ENCODE results near the gene TSPAN11.
A peak's percentile ranks its signal among the peaks of the same experiment; 100 is the strongest.

Gene TSPAN11

DNA sequence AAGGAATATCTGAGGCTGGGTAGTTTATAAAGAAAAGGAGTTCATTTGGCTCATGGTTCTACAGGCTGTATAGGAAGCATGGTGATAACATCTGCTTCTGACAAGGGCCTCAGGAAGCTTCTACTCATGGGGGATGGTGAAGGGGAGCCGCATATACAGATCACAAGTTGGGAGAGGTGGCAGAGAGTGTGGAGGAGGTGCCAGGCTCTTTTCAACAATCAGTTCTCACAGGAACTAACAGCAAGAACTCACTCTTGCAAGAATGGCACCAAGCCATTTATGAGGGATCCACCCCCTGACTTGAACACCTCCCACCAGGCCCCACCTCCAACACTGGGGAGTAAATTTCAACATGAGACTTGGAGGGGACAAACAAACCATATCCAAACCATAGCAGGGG is 3.5 kb upstream of the TSPAN11 start:
- no peak overlapping the region for H3K4me3 ChIP-seq (ENCODE audit: low read depth, low read length)
- H3K4me1 ChIP-seq = no peaks in the 10 kb centered on the region
- TF ChIP-seq, protein P1, sequence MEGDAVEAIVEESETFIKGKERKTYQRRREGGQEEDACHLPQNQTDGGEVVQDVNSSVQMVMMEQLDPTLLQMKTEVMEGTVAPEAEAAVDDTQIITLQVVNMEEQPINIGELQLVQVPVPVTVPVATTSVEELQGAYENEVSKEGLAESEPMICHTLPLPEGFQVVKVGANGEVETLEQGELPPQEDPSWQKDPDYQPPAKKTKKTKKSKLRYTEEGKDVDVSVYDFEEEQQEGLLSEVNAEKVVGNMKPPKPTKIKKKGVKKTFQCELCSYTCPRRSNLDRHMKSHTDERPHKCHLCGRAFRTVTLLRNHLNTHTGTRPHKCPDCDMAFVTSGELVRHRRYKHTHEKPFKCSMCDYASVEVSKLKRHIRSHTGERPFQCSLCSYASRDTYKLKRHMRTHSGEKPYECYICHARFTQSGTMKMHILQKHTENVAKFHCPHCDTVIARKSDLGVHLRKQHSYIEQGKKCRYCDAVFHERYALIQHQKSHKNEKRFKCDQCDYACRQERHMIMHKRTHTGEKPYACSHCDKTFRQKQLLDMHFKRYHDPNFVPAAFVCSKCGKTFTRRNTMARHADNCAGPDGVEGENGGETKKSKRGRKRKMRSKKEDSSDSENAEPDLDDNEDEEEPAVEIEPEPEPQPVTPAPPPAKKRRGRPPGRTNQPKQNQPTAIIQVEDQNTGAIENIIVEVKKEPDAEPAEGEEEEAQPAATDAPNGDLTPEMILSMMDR (IDR thresholded peaks at IDR 0.05; ENCODE audit: low read depth, low read length) = no peak
- H3K9me3 ChIP-seq = no peaks in the 10 kb centered on the region
- H3K36me3 ChIP-seq = no peaks in the 10 kb centered on the region
- H3K27me3 ChIP-seq = peaks cover 14% of the 10 kb centered on the region
- DNase-seq = no peak

DNA sequence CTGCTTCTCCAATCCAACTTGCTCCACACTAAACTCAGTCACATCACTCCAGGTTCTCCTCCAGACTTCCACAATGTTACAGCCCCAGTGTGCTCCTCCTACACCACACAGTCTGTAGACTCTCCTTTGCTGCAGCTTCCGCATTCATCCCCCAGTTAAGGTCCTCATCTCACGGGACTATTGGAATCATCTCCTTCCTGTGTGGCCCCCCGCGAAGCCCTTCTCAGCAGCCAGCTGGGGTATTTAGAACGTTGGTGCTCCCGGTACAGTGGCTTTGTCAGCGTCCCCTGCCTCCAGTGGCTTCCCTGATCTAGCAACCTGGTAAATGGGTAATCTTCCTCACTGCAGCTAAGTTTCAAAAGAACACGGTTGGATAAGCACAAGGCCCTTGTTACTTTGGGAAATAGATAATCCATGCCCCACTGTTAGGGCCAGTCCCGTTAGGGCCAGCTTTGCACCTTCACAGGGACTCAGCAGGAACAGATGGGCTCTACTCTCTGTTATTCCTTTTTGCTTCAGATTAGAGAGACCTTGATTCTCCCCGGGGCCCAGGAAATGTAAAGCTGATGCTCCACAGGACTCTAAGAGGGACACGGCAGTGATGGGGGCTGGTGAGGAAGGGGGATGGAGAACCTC is 823 bp upstream of the TSPAN11 start:
- H3K27me3 ChIP-seq = peaks cover 14% of the 10 kb centered on the region
- no peaks in the 10 kb centered on the region for H3K4me1 ChIP-seq
- H3K9me3 ChIP-seq = no peaks in the 10 kb centered on the region
- no peaks in the 10 kb centered on the region for H3K36me3 ChIP-seq
- DNase-seq = no peak
- peak overlapping the region; percentile 50 for H3K4me3 ChIP-seq (ENCODE audit: low read depth, low read length)
- TF ChIP-seq, protein P1 (IDR thresholded peaks at IDR 0.05; ENCODE audit: low read depth, low read length) = no peak

DNA sequence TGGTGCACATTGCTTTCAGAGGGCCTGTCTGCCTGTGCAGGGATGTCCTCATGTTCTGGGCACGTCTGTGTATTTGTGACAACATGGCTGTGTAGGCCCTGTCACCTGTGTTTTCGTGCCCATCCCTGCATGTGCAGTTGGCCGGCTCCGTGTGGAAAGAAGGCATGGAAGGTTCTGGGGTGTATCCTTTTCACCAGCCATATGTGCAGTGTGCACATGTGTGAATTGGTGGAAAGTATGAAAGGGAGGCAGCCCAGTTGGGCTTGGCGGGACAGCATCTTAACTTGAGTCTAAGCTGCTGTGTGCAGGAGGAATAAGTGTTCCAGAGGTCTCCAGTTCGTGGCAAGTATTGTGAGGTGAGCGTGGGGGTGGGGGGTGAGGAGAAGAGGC is 669 bp downstream of the TSPAN11 start:
- H3K9me3 ChIP-seq = no peaks in the 10 kb centered on the region
- TF ChIP-seq, protein P1 (IDR thresholded peaks at IDR 0.05; ENCODE audit: low read depth, low read length) = no peak
- no peaks in the 10 kb centered on the region for H3K36me3 ChIP-seq
- DNase-seq = no peak
- no peaks in the 10 kb centered on the region for H3K4me1 ChIP-seq
- H3K27me3 ChIP-seq = peaks cover 14% of the 10 kb centered on the region
- no peak overlapping the region for H3K4me3 ChIP-seq (ENCODE audit: low read depth, low read length)

DNA sequence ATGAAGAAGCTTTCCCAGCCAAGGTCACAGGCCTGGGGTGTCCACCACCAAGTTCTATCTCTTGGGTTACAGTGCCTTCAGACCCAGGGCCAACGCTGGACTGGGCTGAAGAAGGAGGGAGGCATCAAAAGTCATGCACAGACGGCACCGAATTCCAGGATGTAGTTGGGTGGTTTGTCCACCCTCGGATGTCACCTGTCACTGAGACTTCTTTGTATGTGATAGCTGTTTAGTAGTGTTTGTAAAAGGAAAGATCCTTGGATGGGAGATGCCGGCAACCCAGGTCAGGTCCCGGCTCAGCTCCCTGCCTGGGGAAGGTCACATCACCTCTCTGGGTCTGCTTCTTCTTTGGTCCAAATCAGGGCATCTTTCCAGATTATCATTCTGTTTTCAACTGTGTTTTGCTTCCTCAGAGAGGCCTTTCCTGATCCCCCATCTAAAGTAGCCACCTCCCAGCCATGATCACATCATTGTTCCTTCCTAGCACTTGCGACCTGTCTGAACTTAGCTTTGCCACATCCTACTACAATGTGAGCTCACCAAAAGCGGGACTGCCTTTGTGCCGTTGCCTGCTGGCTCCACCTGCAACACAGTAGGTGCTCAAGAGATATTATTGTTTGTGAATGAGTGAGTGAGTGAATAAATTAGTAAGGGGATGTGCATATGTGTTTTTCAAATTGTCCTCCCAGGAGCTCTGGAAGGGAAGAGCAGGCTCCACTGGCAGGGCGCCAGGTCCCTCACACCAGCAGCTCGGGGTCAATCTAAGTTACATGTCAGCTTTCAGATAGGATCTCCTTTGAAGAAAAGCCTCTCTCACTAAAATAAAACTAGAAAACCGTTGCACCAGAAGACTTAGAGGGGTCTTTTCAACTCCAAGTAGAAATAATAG is 2.1 kb downstream of the TSPAN11 start:
- DNase-seq = peak; percentile 52
- Histone ChIP-seq H3K4me3 (ENCODE audit: low read depth, low read length) (no peak overlapping the region), H3K36me3 (no peaks in the 10 kb centered on the region), H3K4me1 (no peaks in the 10 kb centered on the region), H3K9me3 (no peaks in the 10 kb centered on the region), H3K27me3 (peaks cover 14% of the 10 kb centered on the region)
- TF ChIP-seq, protein P1 (IDR thresholded peaks at IDR 0.05; ENCODE audit: low read depth, low read length) = no peak

DNA sequence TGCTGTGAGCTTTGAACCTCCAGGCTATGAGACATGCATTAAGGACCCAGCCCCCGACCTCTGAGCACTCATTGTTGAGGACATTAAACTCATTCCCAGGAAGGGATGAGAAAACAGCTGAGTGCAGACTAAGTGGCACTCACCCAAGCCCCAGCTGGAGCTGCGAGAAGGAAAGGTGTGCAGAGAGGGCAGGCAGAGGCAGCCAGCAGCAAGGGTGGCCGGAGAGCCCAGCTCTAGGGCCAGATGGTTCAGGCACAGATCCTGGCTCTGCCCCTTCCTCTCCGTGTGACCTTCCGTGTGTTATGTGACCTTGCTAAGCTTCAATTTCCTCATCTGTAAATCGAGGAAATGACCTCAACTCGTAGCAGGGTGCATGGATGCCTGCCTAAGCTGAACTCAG is 3.7 kb downstream of the TSPAN11 start:
- H3K36me3 ChIP-seq = no peaks in the 10 kb centered on the region
- DNase-seq = no peak
- no peaks in the 10 kb centered on the region for H3K9me3 ChIP-seq
- no peaks in the 10 kb centered on the region for H3K4me1 ChIP-seq
- no peak overlapping the region for H3K4me3 ChIP-seq (ENCODE audit: low read depth, low read length)
- TF ChIP-seq, protein P1 (IDR thresholded peaks at IDR 0.05; ENCODE audit: low read depth, low read length) = no peak
- H3K27me3 ChIP-seq = peaks cover 14% of the 10 kb centered on the region

DNA sequence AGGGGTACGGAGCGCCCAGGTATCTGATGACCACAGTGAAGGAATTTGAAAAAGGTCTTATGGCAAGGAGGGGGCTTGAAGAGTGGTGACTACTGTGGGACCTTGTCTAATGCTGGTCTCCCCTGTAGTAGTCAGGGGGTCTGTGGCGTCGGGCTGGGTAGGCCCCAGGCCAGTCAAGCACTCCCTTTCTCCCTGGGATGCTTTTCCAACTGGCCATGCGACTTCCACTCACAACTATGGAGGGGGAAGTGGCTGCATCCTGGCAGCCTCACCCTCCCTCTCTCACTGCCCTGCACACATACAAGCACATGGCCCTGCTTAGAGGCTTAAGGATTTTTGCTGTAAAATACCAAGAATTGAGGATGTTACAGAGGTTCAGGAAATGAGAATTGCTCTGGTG is 4.1 kb downstream of the TSPAN11 start:
- H3K27me3 ChIP-seq = peaks cover 14% of the 10 kb centered on the region
- TF ChIP-seq, protein P1 (IDR thresholded peaks at IDR 0.05; ENCODE audit: low read depth, low read length) = no peak

More for the DNA sequence above, 4.1 kb downstream of the TSPAN11 start:
- Histone ChIP-seq H3K4me3 (ENCODE audit: low read depth, low read length) (no peak overlapping the region), H3K4me1 (no peaks in the 10 kb centered on the region), H3K36me3 (no peaks in the 10 kb centered on the region), H3K9me3 (no peaks in the 10 kb centered on the region)
- DNase-seq = no peak

Measured in BE2C (cell line).